Measurements from ENCODE around the gene SLC39A11. TPM values are rescaled to one million over a fixed set of nuclear protein-coding genes. Genes with fewer than 3 reads are reported as not detected.

Gene SLC39A11
- polyA plus RNA-seq, 10 donors = 8.2 to 10.9 (median 9.6) TPM

GRCh38 chr17:72692676-72693075 lies 399.8 kb downstream of the SLC39A11 start:
- peak in 2 of 3 donors; percentile 9 to 45 for DNase-seq

DNA sequence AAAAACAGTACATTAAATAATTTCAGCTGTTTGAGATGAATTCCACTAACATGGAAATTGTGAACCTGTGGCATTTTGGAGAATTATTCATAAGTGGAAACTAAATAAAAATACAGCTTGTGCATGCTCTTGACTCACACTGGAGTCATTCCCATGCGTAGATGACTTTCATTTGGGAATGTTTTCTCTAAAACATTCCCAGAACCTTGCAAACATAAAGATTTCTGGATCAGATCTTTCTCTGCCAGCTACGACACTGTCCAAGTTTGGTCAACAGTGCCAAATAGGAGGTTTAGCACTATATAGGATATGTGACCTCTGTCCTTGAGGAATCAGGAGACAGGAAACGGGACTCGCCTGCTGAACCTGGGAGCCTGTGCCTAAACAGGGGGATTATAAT lies 400.9 kb downstream of the SLC39A11 start:
- peak; percentile 22 to 61 (median 48) for DNase-seq

DNA sequence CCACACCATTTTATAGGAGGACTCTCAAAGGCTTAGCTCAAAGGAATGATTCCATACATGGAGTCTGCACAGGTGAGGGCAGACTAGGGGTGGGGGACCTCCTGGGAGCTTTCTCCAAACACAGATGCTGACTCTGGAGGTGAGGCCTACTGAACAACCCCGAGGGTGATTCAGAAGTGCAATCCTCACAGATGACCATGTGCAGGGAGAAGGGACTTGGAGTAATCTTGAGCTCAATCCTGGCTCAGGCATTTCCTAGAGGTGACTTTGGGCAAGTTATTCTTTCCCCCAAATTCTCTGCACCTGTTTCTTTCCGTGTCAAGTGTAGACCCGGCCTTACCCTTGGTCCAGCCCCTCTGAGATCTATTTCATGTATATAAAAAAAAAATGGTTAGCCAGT lies 401.5 kb downstream of the SLC39A11 start:
- DNase-seq = no peak

DNA sequence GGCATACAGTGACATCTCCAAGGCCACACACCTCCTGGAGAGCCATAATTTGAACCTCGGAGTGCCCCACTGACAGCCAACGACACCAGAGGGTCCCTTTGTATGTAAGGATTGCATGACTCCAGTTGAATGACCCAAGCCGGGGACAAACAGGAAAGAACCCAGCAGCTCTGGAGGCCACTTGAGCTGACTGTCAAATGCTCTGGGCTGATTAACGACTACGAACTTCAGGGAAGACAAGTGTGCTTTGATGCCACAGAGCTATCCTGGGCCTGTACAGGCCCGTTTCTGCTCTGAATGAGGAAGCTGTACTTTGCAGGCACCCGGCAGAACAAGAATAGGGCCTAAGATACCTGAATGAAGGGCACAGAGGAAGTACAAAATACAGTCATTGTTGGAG lies 404.6 kb downstream of the SLC39A11 start:
- DNase-seq = no peak

- DNase-seq = no peak
Measured at GRCh38 chr17:72684405-72685020, 408.0 kb downstream of the SLC39A11 start.

GRCh38 chr17:72683506-72684404 lies 408.7 kb downstream of the SLC39A11 start:
- DNase-seq = peak in 1 of 3 donors; percentile 89

DNA sequence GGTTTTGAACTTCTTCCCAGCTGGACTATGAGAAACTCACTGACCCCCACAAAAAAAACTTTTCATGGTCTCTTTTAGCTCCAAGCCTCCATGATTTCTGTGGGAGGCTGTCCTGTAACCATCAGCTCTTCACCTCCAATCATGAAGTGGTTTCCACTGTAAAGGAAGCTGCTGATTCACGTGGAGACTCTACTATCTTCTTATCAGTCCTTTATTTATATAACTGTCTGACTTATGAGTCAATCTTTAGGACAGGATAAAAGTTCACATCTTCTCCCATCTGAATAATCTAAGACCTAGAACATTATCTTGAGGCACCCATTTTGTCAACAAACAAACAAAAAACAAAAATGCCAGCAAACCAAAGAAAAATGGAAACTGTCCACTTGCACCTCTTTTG lies 409.9 kb downstream of the SLC39A11 start:
- DNase-seq = no peak

- no peak for DNase-seq
Measured at GRCh38 chr17:72681844-72682243, 410.6 kb downstream of the SLC39A11 start.

DNA sequence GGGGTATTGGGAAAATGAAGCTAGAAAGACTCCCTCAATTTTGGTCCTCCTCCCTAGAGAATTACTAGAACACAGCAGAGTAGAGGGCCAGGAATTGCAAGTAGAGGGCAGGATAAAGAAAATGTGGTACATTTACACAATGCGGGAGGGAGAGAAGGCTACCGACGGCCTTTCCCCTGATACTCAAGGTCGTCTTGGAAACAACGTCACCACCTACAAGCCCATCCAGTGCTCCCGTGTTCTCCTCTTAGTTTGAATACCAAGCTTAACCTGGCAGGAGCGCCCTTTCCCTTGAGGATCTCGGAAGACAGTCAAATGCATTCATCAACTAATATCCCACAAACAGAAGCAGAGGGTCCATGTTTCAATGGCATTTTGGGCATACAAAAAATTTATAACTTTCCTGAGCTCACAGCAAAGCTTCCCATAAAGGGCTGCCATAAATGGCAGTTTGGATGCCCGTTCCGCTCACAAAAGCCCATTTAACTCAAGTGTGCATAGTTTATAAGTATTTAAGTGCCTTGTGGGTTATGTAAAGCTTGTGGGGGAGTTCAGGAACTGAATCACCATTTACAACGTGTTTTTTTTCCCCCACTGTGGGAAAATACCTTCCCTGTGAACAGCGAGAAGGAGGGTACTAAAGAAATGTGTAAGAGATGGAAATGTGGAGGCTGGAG lies 414.6 kb downstream of the SLC39A11 start:
- DNase-seq = peak in 1 of 3 donors; percentile 56

DNA sequence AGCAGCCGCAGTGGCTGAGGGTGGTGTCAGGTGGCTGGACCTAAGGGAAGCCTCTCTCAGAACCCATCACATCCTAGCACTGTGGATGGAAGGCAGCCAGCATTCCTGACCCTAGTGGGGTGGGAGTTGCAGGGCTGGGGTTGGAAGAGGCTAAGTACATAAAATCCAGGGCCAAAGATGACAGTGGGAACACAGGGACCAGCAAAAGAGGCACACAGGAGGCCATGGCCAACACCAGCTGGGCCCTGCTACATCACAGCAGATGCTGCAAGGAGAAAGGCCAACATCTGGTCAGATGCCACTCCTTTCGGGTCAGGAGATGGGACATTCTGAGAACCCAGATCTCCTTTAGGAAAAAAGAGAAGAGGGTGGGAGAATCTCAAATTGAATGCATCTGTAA lies 415.4 kb downstream of the SLC39A11 start:
- no peak for DNase-seq

DNA sequence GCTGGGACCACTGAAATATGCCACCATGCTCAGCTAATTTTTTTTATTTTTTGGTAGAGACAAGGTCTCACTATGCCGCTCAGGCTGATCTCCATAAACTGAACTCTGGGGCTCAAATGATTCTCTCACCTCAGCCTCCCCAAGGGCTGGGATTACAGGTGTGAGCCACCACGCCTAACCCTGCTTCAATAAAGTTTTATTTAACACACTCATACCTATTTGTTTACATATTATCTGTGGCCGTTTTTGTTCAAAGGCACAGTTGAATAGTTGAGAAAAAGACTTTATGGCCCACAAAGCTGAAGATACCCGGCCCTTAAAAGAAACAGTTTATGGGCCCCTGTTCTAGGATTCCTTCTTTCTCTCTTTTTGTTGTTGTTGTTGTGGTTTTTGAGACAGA lies 419.8 kb downstream of the SLC39A11 start:
- DNase-seq = no peak

DNA sequence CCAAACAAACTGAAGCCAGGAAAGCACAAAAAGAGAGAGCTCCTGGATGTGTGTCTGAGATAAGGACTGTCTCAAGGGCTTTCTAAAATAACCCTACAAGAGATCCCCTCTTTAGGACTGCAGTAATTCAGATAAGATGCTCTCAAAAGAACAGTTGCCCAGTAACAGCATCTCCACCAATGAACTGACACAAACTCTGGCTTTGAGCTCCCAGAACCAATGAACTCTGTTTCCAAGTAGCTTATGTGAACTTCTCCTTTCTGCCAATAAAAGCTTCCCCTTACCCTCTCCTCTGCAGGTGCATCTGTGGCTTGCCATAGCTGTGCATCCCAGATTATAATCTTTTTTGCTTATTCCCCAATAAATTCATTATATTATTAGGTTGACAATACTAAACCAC lies 421.5 kb downstream of the SLC39A11 start:
- no peak for DNase-seq

GRCh38 chr17:72667096-72668063 lies 425.1 kb downstream of the SLC39A11 start:
- no peak for DNase-seq

- DNase-seq = peak; percentile 33 to 88 (median 66)
Measured at GRCh38 chr17:72665852-72666851, 426.3 kb downstream of the SLC39A11 start.

GRCh38 chr17:72662827-72663190 lies 429.7 kb downstream of the SLC39A11 start:
- no peak for DNase-seq

DNA sequence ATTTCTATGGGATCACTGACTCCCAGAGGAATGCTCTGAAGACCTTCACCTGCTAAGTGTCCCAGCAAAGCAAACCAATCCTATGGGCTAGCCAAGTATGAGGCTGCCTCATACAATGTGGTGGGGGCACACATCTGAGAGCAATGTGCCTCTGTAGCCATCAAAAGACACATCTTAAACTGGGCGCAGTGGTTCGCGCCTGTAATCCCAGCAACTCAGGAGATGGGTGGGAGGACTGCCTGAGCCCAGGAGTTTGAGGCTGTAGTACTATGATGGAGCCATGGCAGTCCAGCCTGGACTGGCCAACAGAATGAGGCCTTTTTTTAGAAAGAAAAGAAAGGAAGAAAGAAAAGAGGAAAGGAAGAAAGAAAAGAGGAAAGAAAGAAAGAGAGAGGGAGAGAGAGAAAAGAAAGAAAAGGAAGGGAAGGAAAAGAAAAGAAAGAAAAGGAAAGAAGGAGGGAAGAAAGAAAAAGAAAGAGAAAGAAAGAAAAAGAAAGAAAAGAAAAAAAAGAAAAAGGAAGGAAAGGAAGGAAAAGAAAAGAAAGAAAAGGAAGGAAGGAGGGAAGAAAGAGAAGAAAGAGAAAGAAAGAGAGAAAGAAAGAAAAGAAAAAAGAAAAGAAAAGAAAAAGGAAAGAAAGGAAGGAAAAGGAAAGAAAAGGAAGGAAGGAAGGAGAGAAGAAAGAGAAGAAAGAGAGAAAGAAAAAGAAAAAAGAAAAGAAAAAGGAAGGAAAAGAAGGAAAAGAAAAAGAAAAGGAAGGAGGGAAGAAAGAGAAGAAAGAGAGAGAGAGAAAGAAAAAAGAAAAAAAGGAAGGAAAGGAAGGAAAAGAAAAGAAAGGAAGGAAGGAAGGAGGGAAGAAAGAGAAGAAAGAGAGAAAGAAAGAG lies 430.3 kb downstream of the SLC39A11 start:
- DNase-seq = no peak

- DNase-seq = no peak
Measured at GRCh38 chr17:72661116-72661944, 431.2 kb downstream of the SLC39A11 start.

All from muscle of back (tissue), 11 donors.